CD14-positive monocyte (primary cell): ENCODE data around the gene PWWP2B. TPM values are rescaled to one million over a fixed set of nuclear protein-coding genes. Genes with fewer than 3 reads are reported as not detected.

Experiments
- DNase-seq, 3 donors: peaks; one replicate each; pipeline ENCODE4 v3.0.0-alpha.2; 2011 to 2022
- H2AFZ ChIP-seq: 2 replicates; pipeline ENCODE4 v1.6.0; 2012; ENCODE audit warnings: mild to moderate bottlenecking, low read depth, low read length, inconsistent platforms; ENCODE audit not compliant: insufficient read depth, poor library complexity, severe bottlenecking
- H3K27ac ChIP-seq, 2 donors: 1 replicate in 1 of 2; 2 replicates in 1 of 2; pipeline ENCODE4 v1.5.1; 2012 to 2013; ENCODE audit warnings: low read length in 2 of 2, control low read depth in 1 of 2, inconsistent platforms in 1 of 2, low read depth in 1 of 2, mild to moderate bottlenecking in 1 of 2
- H3K27me3 ChIP-seq, 2 donors: one replicate each; pipeline versions ENCODE4 v1.6.0 to v1.6.1; 2011 to 2013; ENCODE audit warnings: low read length in 2 of 2; ENCODE audit not compliant: control insufficient read depth in 2 of 2, insufficient read depth in 2 of 2
- H3K36me3 ChIP-seq, 2 donors: replicated peaks in 1 of 2; 1 replicate in 1 of 2; 2 replicates in 1 of 2; pipeline versions ENCODE4 v1.5.1 to v1.6.1; 2012 to 2013; ENCODE audit warnings: low read length in 2 of 2, control low read depth in 1 of 2, inconsistent platforms in 1 of 2, mild to moderate bottlenecking in 1 of 2; ENCODE audit not compliant: insufficient read depth in 2 of 2, control insufficient read depth in 1 of 2
- H3K4me1 ChIP-seq, 2 donors: 1 replicate in 1 of 2; 2 replicates in 1 of 2; pipeline versions ENCODE4 v1.5.1 to v1.6.1; 2012 to 2013; ENCODE audit warnings: low read length in 2 of 2, control low read depth in 1 of 2, inconsistent platforms in 1 of 2, mild to moderate bottlenecking in 1 of 2, moderate library complexity in 1 of 2; ENCODE audit not compliant: insufficient read depth in 2 of 2, control insufficient read depth in 1 of 2
- H3K4me2 ChIP-seq: replicated peaks from 2 replicates; pipeline ENCODE3; 2012; ENCODE audit warnings: low read length, moderate library complexity, mild to moderate bottlenecking; ENCODE audit not compliant: poor library complexity, severe bottlenecking; ENCODE audit errors: extremely low read depth
- H3K4me3 ChIP-seq, 3 experiments: fragments of 200-600 bp in 1 of 3; sonication (generic) in 1 of 3; replicated peaks in 1 of 3; 1 replicate in 2 of 3; 2 replicates in 1 of 3; pipeline ENCODE4 v1.5.1; 2011 to 2013; ENCODE audit warnings: low read length in 3 of 3, mild to moderate bottlenecking in 3 of 3, control low read depth in 2 of 3, low read depth in 2 of 3, inconsistent platforms in 1 of 3, moderate library complexity in 1 of 3
- H3K79me2 ChIP-seq: 2 replicates; pipeline ENCODE4 v1.6.0; 2012; ENCODE audit warnings: mild to moderate bottlenecking, control low read depth, inconsistent platforms, low read length, moderate library complexity; ENCODE audit not compliant: insufficient read depth
- H3K9ac ChIP-seq: 2 replicates; pipeline ENCODE4 v1.6.0; 2017; ENCODE audit warnings: low read length, mild to moderate bottlenecking; ENCODE audit not compliant: insufficient read depth, poor library complexity, severe bottlenecking
- H3K9me3 ChIP-seq, 2 donors: replicated peaks in 1 of 2; 1 replicate in 1 of 2; 2 replicates in 1 of 2; pipeline versions ENCODE4 v1.5.1 to v1.6.1; 2012 to 2013; ENCODE audit warnings: low read length in 2 of 2, control low read depth in 1 of 2; ENCODE audit not compliant: control insufficient read depth in 1 of 2, insufficient read depth in 1 of 2
- H4K20me1 ChIP-seq: 2 replicates; pipeline ENCODE4 v1.6.0; 2012; ENCODE audit warnings: mild to moderate bottlenecking, low read length, control low read depth, moderate library complexity; ENCODE audit not compliant: insufficient read depth
- H3K27ac Mint-ChIP-seq, 7 donors: one replicate each; pipeline ENCODE4 v1.8.0; 2020; ENCODE audit warnings: mild to moderate bottlenecking in 7 of 7, mixed read lengths in 7 of 7, moderate library complexity in 6 of 7, inconsistent platforms in 2 of 7
- H3K27me3 Mint-ChIP-seq, 3 donors: one replicate each; pipeline ENCODE4 v1.8.0; 2021 to 2022; ENCODE audit warnings: low read depth in 3 of 3, mild to moderate bottlenecking in 3 of 3, mixed read lengths in 3 of 3, moderate library complexity in 3 of 3, inconsistent platforms in 1 of 3
- H3K36me3 Mint-ChIP-seq, 2 donors: one replicate each; pipeline ENCODE4 v1.8.0; 2020; ENCODE audit warnings: mixed read lengths in 2 of 2, inconsistent platforms in 1 of 2, mild to moderate bottlenecking in 1 of 2
- H3K4me1 Mint-ChIP-seq: one replicate; pipeline ENCODE4 v1.8.0; 2020; ENCODE audit warnings: mild to moderate bottlenecking, mixed read lengths
- H3K4me3 Mint-ChIP-seq, 2 donors: one replicate each; pipeline ENCODE4 v1.8.0; 2020; ENCODE audit warnings: mild to moderate bottlenecking in 2 of 2, mixed read lengths in 2 of 2, moderate library complexity in 1 of 2
- H3K9me3 Mint-ChIP-seq, 7 donors: one replicate each; pipeline ENCODE4 v1.8.0; 2020 to 2022; ENCODE audit warnings: mixed read lengths in 7 of 7, mild to moderate bottlenecking in 6 of 7, moderate library complexity in 6 of 7, inconsistent platforms in 2 of 7
- CTCF ChIP-seq: fragments of 200-600 bp; IDR thresholded peaks from one replicate; pipeline ENCODE4 v1.8.0; 2022; ENCODE audit warnings: antibody characterized with exemption, mild to moderate bottlenecking
- WGBS: methylation state at CpG from one replicate; pipeline ENCODE4 v1.1.5; 2013; ENCODE audit warnings: missing lambda C conversion rate; ENCODE audit not compliant: insufficient coverage; 5-methylcytosine and 5-hydroxymethylcytosine counted together
- intact Hi-C, 2 donors: fragments of 100-400 bp; cut with micrococcal nuclease; formaldehyde crosslinking; loops; one replicate each; pipeline versions ENCODE4 v1.15.0 to v1.15.1; 2023
- polyA plus RNA-seq, 3 donors: library from polyadenylated mRNA; depleted of rRNA in 1 of 3; unstranded in 2 of 3; stranded (reverse) in 1 of 3; fragments of 300-500 nt in 2 of 3; fragments of >200 nt in 1 of 3; fragmentation: Illumina TruSeq in 2 of 3; gene quantifications; 1 replicate in 2 of 3; 2 replicates in 1 of 3; pipeline ENCODE4 v1.2.3, GENCODE V29; 2012 to 2021

Gene PWWP2B
- polyA plus RNA-seq, 3 donors, result 2.4 to 6.9 (median 2.7) TPM

- H3K36me3 ChIP-seq, result peaks cover 14 to 22% of the 10 kb centered on the region in 2 donors
- peak overlapping the region; percentile 57 for H3K4me2 ChIP-seq
- peaks cover 34 to 47% of the 10 kb centered on the region in 2 donors for H3K36me3 Mint-ChIP-seq
- H3K4me1 Mint-ChIP-seq, result peaks cover 69% of the 10 kb centered on the region
- 60% methylated on average over 20 of the region's 29 CpGs for WGBS
- no peaks in the 10 kb centered on the region for H3K9me3 Mint-ChIP-seq
- no peaks in the 10 kb centered on the region for H3K27me3 ChIP-seq
- H4K20me1 ChIP-seq, result peaks cover 20% of the 10 kb centered on the region
- intact Hi-C loops, result loop anchor here in 1 of 2 donors (5.0 kb wide), 1 partner anchor 35 kb away; no protein-coding TSS in a partner anchor
- peak overlapping the region in 5 of 7 donors; percentile 18 to 84 (median 60) for H3K27ac Mint-ChIP-seq
- peak overlapping the region; percentile 30 for H3K9ac ChIP-seq
- peak overlapping the region in 1 of 3 experiments; percentile 24 for H3K4me3 ChIP-seq
- peaks cover 0 to 4% (median 0%) of the 10 kb centered on the region in 3 donors for H3K27me3 Mint-ChIP-seq
- DNase-seq, result peak; percentile 52 to 63 (median 59)
- peak overlapping the region; percentile 12 to 27 for H3K27ac ChIP-seq
- peaks cover 74 to 79% of the 10 kb centered on the region in 2 donors for H3K4me1 ChIP-seq
- peaks cover 93% of the 10 kb centered on the region for H3K79me2 ChIP-seq
- no peaks in the 10 kb centered on the region for H3K9me3 ChIP-seq
- no peak overlapping the region for H2AFZ ChIP-seq
- H3K4me3 Mint-ChIP-seq, result no peak overlapping the region
- no peak for TF ChIP-seq CTCF
These were observed 15.6 kb downstream of the PWWP2B start for GRCh38 chr10:132412316-132413192.

- Histone ChIP-seq H3K9me3 (no peaks in the 10 kb centered on the region), H3K4me3 (no peak overlapping the region), H2AFZ (no peak overlapping the region), H3K36me3 (peaks cover 14 to 22% of the 10 kb centered on the region in 2 donors), H3K27ac (peak overlapping the region in 1 of 2 donors; percentile 24), H3K4me1 (peaks cover 74 to 79% of the 10 kb centered on the region in 2 donors), H3K4me2 (no peak overlapping the region), H3K9ac (no peak overlapping the region), H3K79me2 (peaks cover 86% of the 10 kb centered on the region), H3K27me3 (no peaks in the 10 kb centered on the region), H4K20me1 (peaks cover 20% of the 10 kb centered on the region)
- Mint-ChIP-seq H3K4me1 (peaks cover 69% of the 10 kb centered on the region), H3K27me3 (peaks cover 0 to 4% (median 0%) of the 10 kb centered on the region in 3 donors), H3K9me3 (no peaks in the 10 kb centered on the region), H3K4me3 (no peak overlapping the region), H3K27ac (peak overlapping the region in 3 of 7 donors; percentile 41 to 84 (median 46)), H3K36me3 (peaks cover 31 to 44% of the 10 kb centered on the region in 2 donors)
- WGBS, result 93% methylated on average over 25 of the region's 32 CpGs
- intact Hi-C loops, result loop anchor here in 1 of 2 donors (5.0 kb wide), 1 partner anchor 34 kb away; no protein-coding TSS in a partner anchor
- no peak for DNase-seq
- TF ChIP-seq CTCF, result no peak
These were observed 16.5 kb downstream of the PWWP2B start for GRCh38 chr10:132413226-132414205.
